ENCODE data around the gene PEX13. TPM values are rescaled to one million over a fixed set of nuclear protein-coding genes. Genes with fewer than 3 reads are reported as not detected.

Gene PEX13
- total and polyA plus RNA-seq, 10 of the 15 experiments (the other 5 are each of a cell fraction or from before 2014, with no cell fraction given): 2.6 to 27.6 (median 17.8) TPM

DNA sequence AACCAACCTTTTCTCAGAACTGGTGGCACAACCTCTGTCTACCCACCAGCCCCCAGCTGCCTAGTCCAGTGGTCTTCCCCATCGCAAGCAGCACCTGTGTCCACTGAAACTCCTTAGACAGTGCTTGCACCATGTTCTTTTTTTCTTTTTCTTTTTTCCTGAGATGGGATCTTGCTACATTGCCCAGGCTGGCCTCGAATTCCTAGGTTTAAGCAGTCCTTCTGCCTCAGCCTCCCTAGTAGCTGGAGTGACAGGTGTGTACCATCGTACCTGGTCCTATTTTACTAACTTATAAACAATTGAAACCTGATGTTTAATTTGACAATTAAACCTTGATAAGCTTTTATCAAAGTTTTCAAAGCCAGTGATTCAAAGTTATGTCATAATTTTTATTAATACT lies 78.9 kb downstream of the PEX13 start:
- CTCF ChIA-PET: interaction anchor here (1.2 kb wide), 1 partner anchor 10 kb away, joined by 3 read pairs; no protein-coding TSS in a partner anchor
- H3K27ac ChIP-seq (ENCODE audit: control insufficient read depth, insufficient read depth): no peak overlapping the region

DNA sequence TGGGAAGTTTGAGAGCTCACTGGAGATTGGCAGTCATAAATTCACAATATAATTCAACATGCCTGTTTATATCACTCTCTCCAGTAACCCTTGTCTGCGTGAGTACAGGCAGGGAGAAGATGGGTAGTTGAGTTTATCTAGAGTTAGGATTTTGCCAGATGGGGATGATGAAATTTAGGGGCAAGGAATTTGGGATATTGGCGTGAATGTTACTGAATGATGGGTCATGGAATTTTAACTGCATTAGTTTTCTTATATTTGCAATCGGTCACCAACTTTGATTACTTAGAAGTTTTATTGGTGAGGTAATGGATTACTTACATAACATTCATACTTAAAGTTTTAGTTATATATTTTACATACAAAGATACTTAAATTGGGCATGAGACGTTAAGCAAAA lies 83.3 kb downstream of the PEX13 start:
- DNase-seq (ENCODE audit: low read depth, low spot score) (no peak), FAIRE-seq (no peak), ATAC-seq (no peak)
- RAD21 ChIA-PET (ENCODE audit: unreplicated experiment): no interaction called here
- no peak overlapping the region for H3K4me3 ChIP-seq
- H3K9me3 ChIP-seq (replicated peaks; ENCODE audit: control insufficient read depth, insufficient read depth, low read length): no peaks in the 10 kb centered on the region
- H3K9ac ChIP-seq (ENCODE audit: control insufficient read depth, insufficient read depth, low read length): no peak overlapping the region
- no peaks in the 10 kb centered on the region for H3K36me3 ChIP-seq (ENCODE audit: control insufficient read depth in 2 of 2, insufficient read depth in 2 of 2, low read length in 1 of 2)
- no peaks in the 10 kb centered on the region for H3K4me1 ChIP-seq (ENCODE audit: control insufficient read depth, insufficient read depth, low read length)
- SMC1A ChIA-PET (ENCODE audit: uncharacterized antibody, unreplicated experiment): interaction anchor here (1.5 kb wide), 1 partner anchor 9 kb away, joined by 4 read pairs; no protein-coding TSS in a partner anchor
- H3K27me3 ChIP-seq (replicated peaks in 1 of 2; ENCODE audit: control insufficient read depth in 2 of 2, insufficient read depth in 2 of 2, low read length in 1 of 2): no peaks in the 10 kb centered on the region
- intact Hi-C loops (cut with micrococcal nuclease; ENCODE audit: unreplicated experiment): no loop called here
- H2AFZ ChIP-seq (ENCODE audit: control insufficient read depth, low read depth, low read length): no peak overlapping the region
- H3K27ac ChIP-seq (ENCODE audit: control insufficient read depth, insufficient read depth): no peak overlapping the region
- 98% methylated on average over 4 of the region's 4 CpGs for WGBS (ENCODE audit: insufficient coverage, insufficient replicate concordance, low lambda C conversion rate, missing lambda C conversion rate)
- no peaks in the 10 kb centered on the region for H4K20me1 ChIP-seq (ENCODE audit: control insufficient read depth, insufficient read depth)
- POLR2A ChIA-PET: interaction anchor here (1.2 kb wide), 1 partner anchor 12 kb away, joined by 3 read pairs; no protein-coding TSS in a partner anchor
- in situ Hi-C loops (cut with MboI): no loop called here
- no peak overlapping the region for H3K4me2 ChIP-seq (ENCODE audit: control insufficient read depth, insufficient read depth)
- no peaks in the 10 kb centered on the region for H3K79me2 ChIP-seq (ENCODE audit: control insufficient read depth, insufficient read depth, low read length)
- no TSS peak for BruUV-seq (replicated peaks)
- TF ChIP-seq FOXM1 (IDR thresholded peaks at IDR 0.05; ENCODE audit: low read depth, low read length) (no peak), NFIC (IDR thresholded peaks at IDR 0.05; ENCODE audit: low read depth, low read length) (no peak), TCF3 (IDR thresholded peaks at IDR 0.05; ENCODE audit: borderline replicate concordance, insufficient read depth, low read depth, low read length) (no peak), FOXK2 (IDR thresholded peaks at IDR 0.05) (no peak), NRF1 (conservative IDR thresholded peaks at IDR 0.05; ENCODE audit: low read depth, low read length) (no peak), LARP7 (IDR thresholded peaks at IDR 0.05) (no peak), SP1 (IDR thresholded peaks at IDR 0.05; ENCODE audit: low read depth, low read length) (no peak), SUZ12 (IDR thresholded peaks at IDR 0.05; ENCODE audit: unreplicated experiment) (no peak), ZNF24 (IDR thresholded peaks at IDR 0.05) (no peak), MEF2B (IDR thresholded peaks at IDR 0.05; ENCODE audit: partially characterized antibody, poor library complexity, severe bottlenecking) (no peak)
- CTCF ChIA-PET: interaction anchor here (1.0 kb wide), 1 partner anchor 580 kb away, joined by 4 read pairs; no protein-coding TSS in a partner anchor

More for the DNA sequence above, 78.9 kb downstream of the PEX13 start:
- SMC1A ChIA-PET (ENCODE audit: uncharacterized antibody, unreplicated experiment): no interaction called here
- intact Hi-C loops (cut with micrococcal nuclease; ENCODE audit: unreplicated experiment): no loop called here
- Histone ChIP-seq H3K4me1 (ENCODE audit: control insufficient read depth, insufficient read depth, low read length) (no peaks in the 10 kb centered on the region), H3K4me3 (no peak overlapping the region), H3K9me3 (replicated peaks; ENCODE audit: control insufficient read depth, insufficient read depth, low read length) (no peaks in the 10 kb centered on the region), H3K36me3 (ENCODE audit: control insufficient read depth in 2 of 2, insufficient read depth in 2 of 2, low read length in 1 of 2) (no peaks in the 10 kb centered on the region), H3K79me2 (ENCODE audit: control insufficient read depth, insufficient read depth, low read length) (no peaks in the 10 kb centered on the region), H3K9ac (ENCODE audit: control insufficient read depth, insufficient read depth, low read length) (no peak overlapping the region), H3K4me2 (ENCODE audit: control insufficient read depth, insufficient read depth) (no peak overlapping the region), H3K27me3 (replicated peaks in 1 of 2; ENCODE audit: control insufficient read depth in 2 of 2, insufficient read depth in 2 of 2, low read length in 1 of 2) (no peaks in the 10 kb centered on the region), H2AFZ (ENCODE audit: control insufficient read depth, low read depth, low read length) (no peak overlapping the region), H4K20me1 (ENCODE audit: control insufficient read depth, insufficient read depth) (no peaks in the 10 kb centered on the region)
- no peak for TF ChIP-seq TCF7 (IDR thresholded peaks at IDR 0.05; ENCODE audit: borderline replicate concordance)
- TF ChIP-seq, protein P1, sequence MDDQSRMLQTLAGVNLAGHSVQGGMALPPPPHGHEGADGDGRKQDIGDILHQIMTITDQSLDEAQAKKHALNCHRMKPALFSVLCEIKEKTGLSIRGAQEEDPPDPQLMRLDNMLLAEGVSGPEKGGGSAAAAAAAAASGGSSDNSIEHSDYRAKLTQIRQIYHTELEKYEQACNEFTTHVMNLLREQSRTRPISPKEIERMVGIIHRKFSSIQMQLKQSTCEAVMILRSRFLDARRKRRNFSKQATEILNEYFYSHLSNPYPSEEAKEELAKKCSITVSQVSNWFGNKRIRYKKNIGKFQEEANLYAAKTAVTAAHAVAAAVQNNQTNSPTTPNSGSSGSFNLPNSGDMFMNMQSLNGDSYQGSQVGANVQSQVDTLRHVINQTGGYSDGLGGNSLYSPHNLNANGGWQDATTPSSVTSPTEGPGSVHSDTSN (IDR thresholded peaks at IDR 0.05; ENCODE audit: insufficient replicate concordance, low read depth, low read length): no peak
- RAD21 ChIA-PET (ENCODE audit: unreplicated experiment): no interaction called here
- BruUV-seq (replicated peaks): no TSS peak
- 77% methylated on average over 3 of the region's 3 CpGs for WGBS (ENCODE audit: insufficient coverage, insufficient replicate concordance, low lambda C conversion rate, missing lambda C conversion rate)
- POLR2A ChIA-PET: no interaction called here
- in situ Hi-C loops (cut with MboI): no loop called here
- FAIRE-seq: no peak
- DNase-seq (ENCODE audit: low read depth, low spot score): no peak
- no peak for ATAC-seq

Data from GM12878 (cell line).